B cell (primary cell): ENCODE results near the gene TRIM38.

Experiments used
- EZH2 ChIP-seq: IDR thresholded peaks from 2 replicates; pipeline ENCODE4 v1.6.1; 2012; ENCODE audit warnings: borderline replicate concordance, low read depth, mild to moderate bottlenecking, moderate library complexity, low read length; ENCODE audit not compliant: insufficient read depth, poor library complexity, severe bottlenecking
- TF ChIP-seq, protein P1 (sequence below): fragments of 200-600 bp; IDR thresholded peaks from one replicate; pipeline ENCODE4 v1.8.0; 2022; ENCODE audit warnings: antibody characterized with exemption, mild to moderate bottlenecking

DNA sequence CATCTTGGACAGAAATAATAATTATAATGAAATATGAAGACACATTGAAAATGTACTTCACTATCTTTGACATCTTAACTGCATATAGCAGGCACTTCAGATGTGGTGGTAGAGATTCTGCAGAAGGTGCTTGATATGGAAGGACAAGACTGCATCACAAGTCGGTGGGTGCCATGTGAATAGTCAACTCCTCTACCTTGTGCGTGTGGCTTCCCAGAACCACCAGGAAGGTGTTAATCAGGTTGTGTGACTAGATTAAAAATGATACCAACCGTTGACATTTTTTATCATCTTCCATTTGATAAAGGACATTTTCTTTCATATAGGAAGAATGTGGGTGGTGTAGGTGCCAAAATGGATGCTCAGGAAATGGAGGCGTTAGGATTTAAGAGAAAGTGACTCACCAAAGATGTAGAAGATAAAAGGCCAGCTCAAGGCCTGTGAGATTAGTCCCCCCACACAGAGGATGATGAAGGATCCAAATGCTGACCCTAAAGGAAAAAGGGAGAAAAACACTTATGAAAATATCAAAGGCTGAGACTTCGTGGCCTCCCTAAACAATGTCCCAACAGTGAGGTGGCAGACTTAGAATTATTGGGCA is 44.4 kb upstream of the TRIM38 start:
- TF ChIP-seq, protein P1, sequence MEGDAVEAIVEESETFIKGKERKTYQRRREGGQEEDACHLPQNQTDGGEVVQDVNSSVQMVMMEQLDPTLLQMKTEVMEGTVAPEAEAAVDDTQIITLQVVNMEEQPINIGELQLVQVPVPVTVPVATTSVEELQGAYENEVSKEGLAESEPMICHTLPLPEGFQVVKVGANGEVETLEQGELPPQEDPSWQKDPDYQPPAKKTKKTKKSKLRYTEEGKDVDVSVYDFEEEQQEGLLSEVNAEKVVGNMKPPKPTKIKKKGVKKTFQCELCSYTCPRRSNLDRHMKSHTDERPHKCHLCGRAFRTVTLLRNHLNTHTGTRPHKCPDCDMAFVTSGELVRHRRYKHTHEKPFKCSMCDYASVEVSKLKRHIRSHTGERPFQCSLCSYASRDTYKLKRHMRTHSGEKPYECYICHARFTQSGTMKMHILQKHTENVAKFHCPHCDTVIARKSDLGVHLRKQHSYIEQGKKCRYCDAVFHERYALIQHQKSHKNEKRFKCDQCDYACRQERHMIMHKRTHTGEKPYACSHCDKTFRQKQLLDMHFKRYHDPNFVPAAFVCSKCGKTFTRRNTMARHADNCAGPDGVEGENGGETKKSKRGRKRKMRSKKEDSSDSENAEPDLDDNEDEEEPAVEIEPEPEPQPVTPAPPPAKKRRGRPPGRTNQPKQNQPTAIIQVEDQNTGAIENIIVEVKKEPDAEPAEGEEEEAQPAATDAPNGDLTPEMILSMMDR, result no peak
- TF ChIP-seq EZH2, result no peak
